Endothelial cell of umbilical vein (primary cell): ENCODE results near the gene COL8A1. TPM values are rescaled to one million over a fixed set of nuclear protein-coding genes. Genes with fewer than 3 reads are reported as not detected.

Experiments
- BruUV-seq: library from RNA; stranded (reverse); fragments of 400-500 nt; replicated peaks from 2 replicates; lab custom pipeline; 2021; lab: Mats Ljungman, UMichigan
- CTCF ChIA-PET: fragments of 300-600, 350-600 bp; sonication (Branson Sonifier 250); formaldehyde crosslinking; loops from one replicate; lab custom pipeline; 2021; ENCODE audit warnings: antibody characterized with exemption, inconsistent platforms; lab: Charles Lee
- POLR2A ChIA-PET: fragments of 300-600, 350-600 bp; sonication (Branson Sonifier 250); formaldehyde crosslinking; loops from one replicate; lab custom pipeline; 2021; ENCODE audit warnings: antibody characterized with exemption, inconsistent platforms; lab: Charles Lee
- DNase-seq: peaks from one replicate; pipeline ENCODE4 v3.0.0-alpha.2; 2011; ENCODE audit warnings: low read depth, low spot score
- FAIRE-seq: peaks from 2 replicates; lab custom pipeline; 2011; peaks lifted over from hg19 to GRCh38; lab: Jason Lieb, UNC
- H2AFZ ChIP-seq: 2 replicates; pipeline ENCODE4 v1.6.0; 2012; ENCODE audit warnings: low read depth, low read length, control low read depth, inconsistent platforms
- H3K27ac ChIP-seq: 2 replicates; pipeline ENCODE4 v1.5.1; 2011; ENCODE audit warnings: low read depth, mild to moderate bottlenecking, control low read depth, low read length, moderate library complexity; ENCODE audit not compliant: insufficient read depth
- H3K27me3 ChIP-seq, 2 experiments: 2 replicates each; pipeline versions ENCODE4 v1.6.0 to v1.6.1; 2011; ENCODE audit warnings: low read length in 2 of 2, mixed read lengths in 1 of 2; ENCODE audit not compliant: control insufficient read depth in 2 of 2, insufficient read depth in 2 of 2
- H3K36me3 ChIP-seq, 2 experiments: 2 replicates in 1 of 2; 3 replicates in 1 of 2; pipeline ENCODE4 v1.5.1; 2011; ENCODE audit warnings: low read length in 2 of 2, mild to moderate bottlenecking in 1 of 2, moderate library complexity in 1 of 2; ENCODE audit not compliant: control insufficient read depth in 2 of 2, insufficient read depth in 2 of 2; ENCODE audit errors: extremely low read depth in 1 of 2
- H3K4me1 ChIP-seq: 3 replicates; pipeline ENCODE4 v1.5.1; 2011; ENCODE audit warnings: mild to moderate bottlenecking, low read length; ENCODE audit not compliant: control insufficient read depth, insufficient read depth; ENCODE audit errors: extremely low read depth
- H3K4me2 ChIP-seq: 2 replicates; pipeline ENCODE4 v1.6.1; 2011; ENCODE audit warnings: low read length, control low read depth, mixed read lengths; ENCODE audit not compliant: insufficient read depth
- H3K4me3 ChIP-seq, 3 experiments: fragments of 200-600 bp in 1 of 3; sonication (generic), shearing (Covaris generic) in 1 of 3; replicated peaks in 1 of 3; 2 replicates each; pipeline ENCODE4 v1.5.1; 2011 to 2016; ENCODE audit warnings: control low read depth in 3 of 3, low read length in 3 of 3, mild to moderate bottlenecking in 2 of 3, inconsistent platforms in 1 of 3, low read depth in 1 of 3, moderate library complexity in 1 of 3; ENCODE audit not compliant: insufficient read depth in 1 of 3
- H3K79me2 ChIP-seq: 2 replicates; pipeline ENCODE4 v1.6.0; 2012; ENCODE audit warnings: low read length, inconsistent platforms; ENCODE audit not compliant: control insufficient read depth, insufficient read depth
- H3K9ac ChIP-seq: replicated peaks from 2 replicates; pipeline ENCODE3; 2011; ENCODE audit warnings: low read length, control low read depth; ENCODE audit not compliant: insufficient read depth; ENCODE audit errors: extremely low read depth
- H3K9me1 ChIP-seq: replicated peaks from 3 replicates; pipeline ENCODE4 v1.6.0; 2011; ENCODE audit warnings: mild to moderate bottlenecking, low read length; ENCODE audit not compliant: control insufficient read depth, insufficient read depth; ENCODE audit errors: extremely low read depth
- H3K9me3 ChIP-seq: replicated peaks from 2 replicates; pipeline ENCODE4 v1.5.1; 2012; ENCODE audit warnings: low read length, inconsistent platforms; ENCODE audit not compliant: control insufficient read depth, insufficient read depth
- H4K20me1 ChIP-seq: replicated peaks from 2 replicates; pipeline ENCODE3; 2011; ENCODE audit warnings: mild to moderate bottlenecking, low read length; ENCODE audit not compliant: control insufficient read depth, insufficient read depth; ENCODE audit errors: extremely low read depth
- EZH2 ChIP-seq: IDR thresholded peaks from 2 replicates; pipeline ENCODE4 v1.6.1; 2012; ENCODE audit warnings: borderline replicate concordance, low read depth, mild to moderate bottlenecking, moderate library complexity, low read length, inconsistent platforms; ENCODE audit not compliant: severe bottlenecking
- FOS ChIP-seq: IDR thresholded peaks from 2 replicates; pipeline ENCODE4 v1.6.1; 2011; ENCODE audit warnings: mild to moderate bottlenecking, low read length, moderate library complexity, borderline replicate concordance; ENCODE audit not compliant: insufficient read depth
- GATA2 ChIP-seq: IDR thresholded peaks from 2 replicates; pipeline ENCODE4 v1.7.0; 2011; ENCODE audit warnings: low read depth, mild to moderate bottlenecking, moderate library complexity, mixed read lengths, low read length; ENCODE audit not compliant: insufficient read length, insufficient read depth
- JUN ChIP-seq: IDR thresholded peaks from 2 replicates; pipeline ENCODE4 v1.6.1; 2011; ENCODE audit warnings: borderline replicate concordance, low read depth; ENCODE audit not compliant: insufficient read length, insufficient read depth
- MYC ChIP-seq: IDR thresholded peaks from one replicate; pipeline ENCODE4 v1.6.1; 2011; ENCODE audit warnings: mild to moderate bottlenecking, low read depth, low read length
- POLR2A ChIP-seq: IDR thresholded peaks from 2 replicates; pipeline ENCODE4 v1.6.1; 2012; ENCODE audit warnings: low read depth, mild to moderate bottlenecking, control low read depth, low read length
- POLR2AphosphoS5 ChIP-seq: IDR thresholded peaks from 2 replicates; pipeline ENCODE4 v1.6.1; 2012; ENCODE audit warnings: low read depth, mild to moderate bottlenecking, control low read depth, low read length, moderate library complexity; ENCODE audit not compliant: insufficient read depth
- dilution Hi-C: fragments of 300-500 bp; cut with MboI; formaldehyde crosslinking; loops from one replicate; pipeline ENCODE4 v1.15.0; 2019; ENCODE audit warnings: low sequenced_read_pairs; ENCODE audit not compliant: extremely low pct_ligation_motif_present
- intact Hi-C: fragments of 100-400 bp; cut with micrococcal nuclease; formaldehyde crosslinking; loops from one replicate; pipeline ENCODE4 v1.10.0; 2022
- polyA plus RNA-seq, 4 experiments: library from polyadenylated mRNA; depleted of rRNA in 3 of 4; stranded (reverse) in 3 of 4; unstranded in 1 of 4; fragments of >200 nt; gene quantifications; 2 replicates each; pipeline versions ENCODE4 v1.2.1 to v1.2.3, GENCODE V29; 2011 to 2012; ENCODE audit warnings: missing spikeins in 1 of 4
- total RNA-seq: library from RNA; stranded (reverse); gene quantifications from 2 replicates; pipeline ENCODE4 v1.2.3, GENCODE V29; 2021
- TF ChIP-seq, protein P1 (sequence below), 2 donors: IDR thresholded peaks; 1 replicate in 1 of 2; 2 replicates in 1 of 2; pipeline ENCODE4 v1.5.1; 2011; ENCODE audit warnings: low read length in 2 of 2, mild to moderate bottlenecking in 2 of 2, moderate library complexity in 2 of 2, control low read depth in 1 of 2, inconsistent platforms in 1 of 2, low read depth in 1 of 2; ENCODE audit not compliant: insufficient read depth in 1 of 2; ENCODE audit errors: extremely low read depth in 1 of 2
- TF ChIP-seq, protein P2 (sequence below): IDR thresholded peaks from 2 replicates; pipeline ENCODE4 v1.6.1; 2011; ENCODE audit not compliant: insufficient read depth, insufficient read length

COL8A1 gene
- total and polyA plus RNA-seq, 2 donors (not counting 3 experiments of a cell fraction or from before 2014, with no cell fraction given), result 358 to 634 TPM

DNA sequence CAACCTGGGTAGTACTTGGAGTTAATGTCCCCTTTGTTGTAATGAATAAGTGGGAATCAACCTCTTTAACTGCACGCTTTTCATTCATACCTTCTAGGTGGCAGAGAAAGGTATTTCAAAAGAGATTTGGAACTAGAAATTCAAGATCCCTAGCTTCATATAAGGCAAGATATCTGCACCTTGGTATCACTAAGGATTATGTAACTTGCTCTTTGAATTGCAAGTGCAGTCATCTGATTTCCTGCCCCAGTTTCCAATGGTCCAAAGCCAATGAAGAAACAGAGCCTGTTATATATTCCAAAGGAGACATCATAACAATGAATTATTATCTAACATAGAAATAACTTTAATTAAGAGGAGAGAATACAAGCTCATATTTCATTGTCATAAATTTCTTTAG, 124.5 kb downstream of the COL8A1 start:
- no peaks in the 10 kb centered on the region for H4K20me1 ChIP-seq
- BruUV-seq, result no TSS peak
- H3K36me3 ChIP-seq, result peaks cover 6 to 16% of the 10 kb centered on the region in 2 experiments
- no peaks in the 10 kb centered on the region for H3K9me1 ChIP-seq
- H3K9me3 ChIP-seq, result no peaks in the 10 kb centered on the region
- no peak overlapping the region for H3K9ac ChIP-seq
- TF ChIP-seq EZH2 (no peak), MYC (no peak)
- no peaks in the 10 kb centered on the region for H3K79me2 ChIP-seq
- H3K4me1 ChIP-seq, result peaks cover 2% of the 10 kb centered on the region
- intact Hi-C loops (no loop called here), dilution Hi-C loops (loop anchor here (25.0 kb wide), 1 partner anchor 751 kb away; no protein-coding TSS in a partner anchor)
- H3K27me3 ChIP-seq, result no peaks in the 10 kb centered on the region
- ChIA-PET CTCF (interaction anchor here (1.9 kb wide), 1 partner anchor 9 kb away, joined by 8 read pairs; no protein-coding TSS in a partner anchor), POLR2A (no interaction called here)
- no peak overlapping the region for H2AFZ ChIP-seq
- no peak overlapping the region for H3K27ac ChIP-seq
- FAIRE-seq (no peak), DNase-seq (no peak)
- H3K4me2 ChIP-seq, result no peak overlapping the region
- no peak overlapping the region for H3K4me3 ChIP-seq

DNA sequence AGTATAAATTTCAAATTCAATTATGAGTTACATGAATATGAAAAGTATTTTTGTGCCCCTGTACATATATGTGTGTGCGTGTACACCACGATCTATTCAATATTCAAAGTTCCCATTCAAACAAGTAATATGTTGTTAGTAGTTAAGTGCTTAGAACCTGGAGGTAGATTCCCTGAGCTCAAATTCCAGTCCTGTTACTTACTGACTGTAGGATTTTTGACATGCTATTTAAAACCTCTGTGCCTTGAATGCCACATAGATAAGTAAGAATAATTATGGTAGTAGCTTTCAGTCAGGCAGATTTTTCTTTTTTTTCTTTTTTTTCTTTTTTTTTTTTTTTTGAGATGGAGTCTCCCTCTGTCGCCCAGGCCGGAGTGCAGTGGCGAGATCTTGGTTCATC, 126.0 kb downstream of the COL8A1 start:
- POLR2A ChIA-PET, result interaction anchor here (0.6 to 0.7 kb wide), 2 partner anchors 15 to 127 kb away, joined by 3 read pairs; no protein-coding TSS in a partner anchor
- intact Hi-C loops, result no loop called here

More for the DNA sequence above, 126.0 kb downstream of the COL8A1 start:
- CTCF ChIA-PET, result interaction anchor here (1.3 to 2.0 kb wide), 5 partner anchors 10 to 25 kb away, joined by 3 to 8 read pairs (median 5); no protein-coding TSS in a partner anchor
- no peak for FAIRE-seq
- Histone ChIP-seq H3K36me3 (peaks cover 9 to 12% of the 10 kb centered on the region in 2 experiments), H3K4me3 (no peak overlapping the region), H3K9me3 (no peaks in the 10 kb centered on the region), H3K4me1 (peaks cover 2% of the 10 kb centered on the region), H3K27me3 (no peaks in the 10 kb centered on the region), H2AFZ (no peak overlapping the region), H3K27ac (no peak overlapping the region), H3K79me2 (no peaks in the 10 kb centered on the region), H3K9ac (no peak overlapping the region), H3K4me2 (no peak overlapping the region), H4K20me1 (no peaks in the 10 kb centered on the region), H3K9me1 (no peaks in the 10 kb centered on the region)
- dilution Hi-C loops, result loop anchor here (25.0 kb wide), 1 partner anchor 752 kb away; no protein-coding TSS in a partner anchor
- no TSS peak for BruUV-seq
- DNase-seq, result no peak
- TF ChIP-seq, protein P1, sequence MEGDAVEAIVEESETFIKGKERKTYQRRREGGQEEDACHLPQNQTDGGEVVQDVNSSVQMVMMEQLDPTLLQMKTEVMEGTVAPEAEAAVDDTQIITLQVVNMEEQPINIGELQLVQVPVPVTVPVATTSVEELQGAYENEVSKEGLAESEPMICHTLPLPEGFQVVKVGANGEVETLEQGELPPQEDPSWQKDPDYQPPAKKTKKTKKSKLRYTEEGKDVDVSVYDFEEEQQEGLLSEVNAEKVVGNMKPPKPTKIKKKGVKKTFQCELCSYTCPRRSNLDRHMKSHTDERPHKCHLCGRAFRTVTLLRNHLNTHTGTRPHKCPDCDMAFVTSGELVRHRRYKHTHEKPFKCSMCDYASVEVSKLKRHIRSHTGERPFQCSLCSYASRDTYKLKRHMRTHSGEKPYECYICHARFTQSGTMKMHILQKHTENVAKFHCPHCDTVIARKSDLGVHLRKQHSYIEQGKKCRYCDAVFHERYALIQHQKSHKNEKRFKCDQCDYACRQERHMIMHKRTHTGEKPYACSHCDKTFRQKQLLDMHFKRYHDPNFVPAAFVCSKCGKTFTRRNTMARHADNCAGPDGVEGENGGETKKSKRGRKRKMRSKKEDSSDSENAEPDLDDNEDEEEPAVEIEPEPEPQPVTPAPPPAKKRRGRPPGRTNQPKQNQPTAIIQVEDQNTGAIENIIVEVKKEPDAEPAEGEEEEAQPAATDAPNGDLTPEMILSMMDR (IDR thresholded peaks at IDR 0.05; ENCODE audit: extremely low read depth in 1 of 2, insufficient read depth in 1 of 2, low read depth in 1 of 2, low read length in 2 of 2), result no peak
- TF ChIP-seq FOS (no peak), POLR2AphosphoS5 (no peak), GATA2 (no peak), POLR2A (no peak), JUN (no peak), MYC (no peak), EZH2 (no peak)
- TF ChIP-seq, protein P2, sequence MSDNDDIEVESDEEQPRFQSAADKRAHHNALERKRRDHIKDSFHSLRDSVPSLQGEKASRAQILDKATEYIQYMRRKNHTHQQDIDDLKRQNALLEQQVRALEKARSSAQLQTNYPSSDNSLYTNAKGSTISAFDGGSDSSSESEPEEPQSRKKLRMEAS, result no peak
